GM12878 (cell line): Measurements from ENCODE around the gene REEP3.

Experiments used
- CREB1 ChIP-seq: IDR thresholded peaks from 2 replicates; pipeline ENCODE4 v1.6.1; 2012; ENCODE audit warnings: low read depth, mild to moderate bottlenecking, inconsistent platforms
- CTCF ChIP-seq, 3 experiments: IDR thresholded peaks in 2 of 3; conservative IDR thresholded peaks in 1 of 3; 2 replicates each; pipeline ENCODE4 v1.5.1; 2011; ENCODE audit warnings: low read depth in 3 of 3, low read length in 3 of 3, mild to moderate bottlenecking in 3 of 3, control low read depth in 2 of 3, moderate library complexity in 2 of 3, inconsistent platforms in 1 of 3, mixed read lengths in 1 of 3; ENCODE audit not compliant: control insufficient read depth in 2 of 3, insufficient read depth in 1 of 3; ENCODE audit errors: extremely low read depth in 1 of 3
- RBBP5 ChIP-seq: fragments of 200-600 bp; sonication (generic); conservative IDR thresholded peaks from 2 replicates; pipeline ENCODE4 v1.6.1; 2016
- REST ChIP-seq: IDR thresholded peaks from 2 replicates; pipeline ENCODE4 v1.6.1; 2012; ENCODE audit warnings: mild to moderate bottlenecking, low read depth, low read length

- TF ChIP-seq REST = no peak
- TF ChIP-seq CREB1 = no peak
- TF ChIP-seq CTCF (IDR thresholded peaks at IDR 0.05 in 2 of 3, conservative IDR thresholded peaks at IDR 0.05 in 1 of 3; ENCODE audit: control insufficient read depth in 2 of 3, extremely low read depth in 1 of 3, insufficient read depth in 1 of 3, low read depth in 3 of 3, low read length in 3 of 3) = no peak
- TF ChIP-seq RBBP5 = no peak
Measured at GRCh38 chr10:63515002-63515763, 6.0 kb upstream of the REEP3 start.
